ENCODE measurements around the gene SMARCAL1. TPM values are rescaled to one million over a fixed set of nuclear protein-coding genes. Genes with fewer than 3 reads are reported as not detected.
A peak's percentile ranks its signal among the peaks of the same experiment; 100 is the strongest.

Gene SMARCAL1
- total RNA-seq (2022) (22.1 and 24.0 TPM in 2 replicates), Bru-seq, nascent RNA (percentile 65 among the genes with signal in this experiment), BruChase-seq, experiment 1, labeled RNA remaining after a 6-hour chase (percentile 63 among the genes with signal in this experiment), BruChase-seq, experiment 2, labeled RNA remaining after a 2-hour chase (percentile 66 among the genes with signal in this experiment)
- long read RNA-seq, transcript SMARCAL1-201 (18 exons, 3,271 nt) = minor isoform, 22 of 81 reads
- long read RNA-seq, transcript SMARCAL1-202 (18 exons, 3,056 nt) = major isoform, 30 of 81 reads
- long read RNA-seq, partial matches to known transcripts = 13 of 81 reads
- long read RNA-seq, other reads (novel, unspliced or antisense) = 16 of 81 reads

- H3K4me3 Mint-ChIP-seq (ENCODE audit: unreplicated experiment) = peak within 1 kb of the TSS; percentile 98
- TSS peak; percentile 25 for BruUV-seq (replicated peaks)
Measured at GRCh38 chr2:216412022-216412999, at the start of gene SMARCAL1. Gene SMARCAL1 (plus strand): TSS chr2:216412484. CDS start chr2:216414705, 2,221 bp downstream.

GRCh38 chr2:216362730-216363129 lies 49.6 kb upstream of the SMARCAL1 start:
- H3K27me3 Mint-ChIP-seq (ENCODE audit: insufficient read depth, unreplicated experiment) = peaks cover 65% of the 10 kb centered on the region
- no peaks in the 10 kb centered on the region for H3K9me3 Mint-ChIP-seq (ENCODE audit: unreplicated experiment)
- no TSS peak for BruUV-seq (replicated peaks)
- no peaks in the 10 kb centered on the region for H3K36me3 Mint-ChIP-seq (ENCODE audit: insufficient read depth, unreplicated experiment)
- POLR2A ChIA-PET = interaction anchor here (1.4 kb wide), 1 partner anchor 174 kb away, joined by 5 read pairs; no protein-coding TSS in a partner anchor
- CTCF ChIA-PET = interaction anchor here (0.7 to 3.0 kb wide), 2 partner anchors 42 to 126 kb away, joined by 3 to 14 read pairs; no protein-coding TSS in a partner anchor
- no peak overlapping the region for H3K27ac Mint-ChIP-seq (ENCODE audit: low read depth, unreplicated experiment)
- no peak for TF ChIP-seq CTCF (IDR thresholded peaks at IDR 0.05; ENCODE audit: unreplicated experiment)
- H3K4me1 Mint-ChIP-seq (ENCODE audit: insufficient read depth, unreplicated experiment) = peaks cover 12% of the 10 kb centered on the region
- no peak overlapping the region for H3K4me3 Mint-ChIP-seq (ENCODE audit: unreplicated experiment)
- intact Hi-C loops (cut with micrococcal nuclease) = no loop called here
- peak; percentile 97 for DNase-seq (ENCODE audit: unreplicated experiment)

More at GRCh38 chr2:216412022-216412999, at the start of gene SMARCAL1:
- Mint-ChIP-seq H3K27ac (ENCODE audit: low read depth, unreplicated experiment) (peak within 1 kb of the TSS; percentile 91), H3K9me3 (ENCODE audit: unreplicated experiment) (no peaks in the 10 kb centered on the region), H3K27me3 (ENCODE audit: insufficient read depth, unreplicated experiment) (peaks cover 8% of the 10 kb centered on the region), H3K36me3 (ENCODE audit: insufficient read depth, unreplicated experiment) (peaks cover 23% of the 10 kb centered on the region), H3K4me1 (ENCODE audit: insufficient read depth, unreplicated experiment) (no peaks in the 10 kb centered on the region)
- ChIA-PET CTCF (interaction anchor here (0.6 kb wide), 2 partner anchors 123 to 864 kb away, joined by 3 to 4 read pairs; no protein-coding TSS in a partner anchor), POLR2A (interaction anchor here (0.6 to 1.6 kb wide), 8 partner anchors 10 to 446 kb away, joined by 3 to 8 read pairs (median 3); partner anchors contain the start of genes RPL37A and XRCC5)
- TF ChIP-seq CTCF (IDR thresholded peaks at IDR 0.05; ENCODE audit: unreplicated experiment) = no peak
- peak; percentile 98 for DNase-seq (ENCODE audit: unreplicated experiment)
- intact Hi-C loops (cut with micrococcal nuclease) = loop anchor here (2.0 to 10.0 kb wide), 3 partner anchors 40 to 252 kb away; partner anchors contain the start of genes MARCHF4 and RPL37A

- peaks cover 64% of the 10 kb centered on the region for H3K27me3 Mint-ChIP-seq (ENCODE audit: insufficient read depth, unreplicated experiment)
- H3K4me3 Mint-ChIP-seq (ENCODE audit: unreplicated experiment) = no peak overlapping the region
- no peak for DNase-seq (ENCODE audit: unreplicated experiment)
- H3K9me3 Mint-ChIP-seq (ENCODE audit: unreplicated experiment) = no peaks in the 10 kb centered on the region
- H3K27ac Mint-ChIP-seq (ENCODE audit: low read depth, unreplicated experiment) = no peak overlapping the region
- intact Hi-C loops (cut with micrococcal nuclease) = no loop called here
- ChIA-PET POLR2A (interaction anchor here (0.8 to 1.4 kb wide), 2 partner anchors 69 to 175 kb away, joined by 3 to 5 read pairs; no protein-coding TSS in a partner anchor), CTCF (interaction anchor here (1.7 to 3.0 kb wide), 2 partner anchors 12 to 42 kb away, joined by 4 to 14 read pairs; no protein-coding TSS in a partner anchor)
- H3K36me3 Mint-ChIP-seq (ENCODE audit: insufficient read depth, unreplicated experiment) = no peaks in the 10 kb centered on the region
- BruUV-seq (replicated peaks) = no TSS peak
- H3K4me1 Mint-ChIP-seq (ENCODE audit: insufficient read depth, unreplicated experiment) = peaks cover 12% of the 10 kb centered on the region
- TF ChIP-seq CTCF (IDR thresholded peaks at IDR 0.05; ENCODE audit: unreplicated experiment) = no peak
Measured at GRCh38 chr2:216363221-216363620, 49.1 kb upstream of the SMARCAL1 start.

Data from MCF 10A (cell line).